ENCODE data around the gene TXNDC5. TPM values are rescaled to one million over a fixed set of nuclear protein-coding genes. Genes with fewer than 3 reads are reported as not detected.

TXNDC5 gene
- polyA plus RNA-seq, 1 donor from 2014 or later = 37.7 TPM

- Histone ChIP-seq H3K4me2 (ENCODE audit: low read length) (no peak overlapping the region), H4K20me1 (ENCODE audit: insufficient read depth) (no peaks in the 10 kb centered on the region), H3K36me3 (ENCODE audit: insufficient read depth, low read length) (peaks cover 4% of the 10 kb centered on the region), H3K9ac (ENCODE audit: low read length) (no peak overlapping the region), H3K4me3 (ENCODE audit: low read length) (no peak overlapping the region), H3F3A (ENCODE audit: insufficient read depth, low read length, poor library complexity, severe bottlenecking) (no peaks in the 10 kb centered on the region), H3K27me3 (ENCODE audit: insufficient read depth, low read depth, low read length) (no peaks in the 10 kb centered on the region), H3K9me2 (ENCODE audit: insufficient read depth, low read length) (no peaks in the 10 kb centered on the region), H3K27ac (ENCODE audit: low read length) (no peak overlapping the region), H2AFZ (ENCODE audit: low read depth, low read length) (no peak overlapping the region), H3K79me2 (replicated peaks; ENCODE audit: insufficient read depth, low read length) (no peaks in the 10 kb centered on the region), H3K9me3 (ENCODE audit: low read length) (no peaks in the 10 kb centered on the region)
- TF ChIP-seq CTCF (IDR thresholded peaks at IDR 0.05; ENCODE audit: poor library complexity, severe bottlenecking) (no peak), EZH2 (IDR thresholded peaks at IDR 0.05; ENCODE audit: borderline replicate concordance, insufficient read depth, low read length, poor library complexity, severe bottlenecking) (no peak), RAD21 (conservative IDR thresholded peaks at IDR 0.05) (no peak), MXI1 (conservative IDR thresholded peaks at IDR 0.05; ENCODE audit: poor library complexity, severe bottlenecking) (no peak), REST (IDR thresholded peaks at IDR 0.05; ENCODE audit: borderline replicate concordance) (no peak)
These were observed 28.7 kb downstream of the TXNDC5 start for GRCh38 chr6:7881765-7882500.

- H2AFZ ChIP-seq (ENCODE audit: low read depth, low read length) = no peak overlapping the region
- no peak overlapping the region for H3K9ac ChIP-seq (ENCODE audit: low read length)
- no peaks in the 10 kb centered on the region for H4K20me1 ChIP-seq (ENCODE audit: insufficient read depth)
- H3K4me2 ChIP-seq (ENCODE audit: low read length) = no peak overlapping the region
- no peaks in the 10 kb centered on the region for H3F3A ChIP-seq (ENCODE audit: insufficient read depth, low read length, poor library complexity, severe bottlenecking)
- no peaks in the 10 kb centered on the region for H3K27me3 ChIP-seq (ENCODE audit: insufficient read depth, low read depth, low read length)
- no peak overlapping the region for H3K4me3 ChIP-seq (ENCODE audit: low read length)
- no peak overlapping the region for H3K27ac ChIP-seq (ENCODE audit: low read length)
- no peaks in the 10 kb centered on the region for H3K9me2 ChIP-seq (ENCODE audit: insufficient read depth, low read length)
- TF ChIP-seq MXI1 (conservative IDR thresholded peaks at IDR 0.05; ENCODE audit: poor library complexity, severe bottlenecking) (no peak), RAD21 (conservative IDR thresholded peaks at IDR 0.05) (no peak), CTCF (IDR thresholded peaks at IDR 0.05; ENCODE audit: poor library complexity, severe bottlenecking) (no peak), REST (IDR thresholded peaks at IDR 0.05; ENCODE audit: borderline replicate concordance) (no peak), EP300 (conservative IDR thresholded peaks at IDR 0.05; ENCODE audit: poor library complexity, severe bottlenecking) (no peak), SMC3 (conservative IDR thresholded peaks at IDR 0.05; ENCODE audit: poor library complexity) (no peak), TAF1 (IDR thresholded peaks at IDR 0.05; ENCODE audit: low read depth) (no peak), POLR2AphosphoS5 (IDR thresholded peaks at IDR 0.05) (no peak), EZH2 (IDR thresholded peaks at IDR 0.05; ENCODE audit: borderline replicate concordance, insufficient read depth, low read length, poor library complexity, severe bottlenecking) (no peak)
- H3K9me3 ChIP-seq (ENCODE audit: low read length) = no peaks in the 10 kb centered on the region
- H3K79me2 ChIP-seq (replicated peaks; ENCODE audit: insufficient read depth, low read length) = no peaks in the 10 kb centered on the region
- peaks cover 4% of the 10 kb centered on the region for H3K36me3 ChIP-seq (ENCODE audit: insufficient read depth, low read length)
These were observed 29.9 kb downstream of the TXNDC5 start for GRCh38 chr6:7880718-7881107.

Measured in neural cell (in vitro differentiated cells).